ENCODE results near the gene NBPF3. TPM values are rescaled to one million over a fixed set of nuclear protein-coding genes. Genes with fewer than 3 reads are reported as not detected.
A peak's percentile ranks its signal among the peaks of the same experiment; 100 is the strongest.

Gene NBPF3
- total RNA-seq, 3 donors from 2014 or later, result 3.4 to 7.9 (median 6.4) TPM

- intact Hi-C loops (cut with DNase I, micrococcal nuclease), result no loop called here
- ATAC-seq, result no peak
- no peaks in the 10 kb centered on the region for H3K9me3 ChIP-seq
- H3K4me1 ChIP-seq (ENCODE audit: low read depth), result peaks cover 2% of the 10 kb centered on the region
- no peaks in the 10 kb centered on the region for H3K36me3 ChIP-seq (ENCODE audit: low read depth)
- H3K4me3 ChIP-seq, result no peak overlapping the region
- no peak for TF ChIP-seq CTCF (IDR thresholded peaks at IDR 0.05)
- DNase-seq, result no peak
Measured at GRCh38 chr1:21521717-21522060, 81.8 kb downstream of the NBPF3 start.

- Histone ChIP-seq H3K4me3 (no peak overlapping the region), H3K4me1 (ENCODE audit: low read depth) (no peaks in the 10 kb centered on the region), H3K9me3 (no peaks in the 10 kb centered on the region), H3K36me3 (ENCODE audit: low read depth) (no peaks in the 10 kb centered on the region)
- no peak for TF ChIP-seq CTCF (IDR thresholded peaks at IDR 0.05)
- peak; percentile 43 for ATAC-seq
- DNase-seq, result peak in 1 of 3 donors; percentile 12
- intact Hi-C loops (cut with DNase I, micrococcal nuclease), result no loop called here
Measured at GRCh38 chr1:21522525-21523038, 82.6 kb downstream of the NBPF3 start.

GRCh38 chr1:21523297-21523813, 83.4 kb downstream of the NBPF3 start:
- Histone ChIP-seq H3K9me3 (no peaks in the 10 kb centered on the region), H3K4me1 (ENCODE audit: low read depth) (no peaks in the 10 kb centered on the region), H3K36me3 (ENCODE audit: low read depth) (no peaks in the 10 kb centered on the region), H3K4me3 (no peak overlapping the region)
- DNase-seq (peak in 1 of 3 donors; percentile 45), ATAC-seq (peak; percentile 72)
- intact Hi-C loops (cut with DNase I, micrococcal nuclease), result no loop called here
- no peak for TF ChIP-seq CTCF (IDR thresholded peaks at IDR 0.05)

- H3K36me3 ChIP-seq (ENCODE audit: low read depth), result no peaks in the 10 kb centered on the region
- DNase-seq (no peak), ATAC-seq (no peak)
- no peak for TF ChIP-seq CTCF (IDR thresholded peaks at IDR 0.05)
- intact Hi-C loops (cut with DNase I, micrococcal nuclease), result no loop called here
- no peaks in the 10 kb centered on the region for H3K4me1 ChIP-seq (ENCODE audit: low read depth)
- H3K9me3 ChIP-seq, result no peaks in the 10 kb centered on the region
- no peak overlapping the region for H3K4me3 ChIP-seq
Measured at GRCh38 chr1:21524220-21524619, 84.3 kb downstream of the NBPF3 start.

GRCh38 chr1:21524686-21525339, 84.9 kb downstream of the NBPF3 start:
- Histone ChIP-seq H3K36me3 (ENCODE audit: low read depth) (no peaks in the 10 kb centered on the region), H3K9me3 (no peaks in the 10 kb centered on the region), H3K4me3 (no peak overlapping the region), H3K4me1 (ENCODE audit: low read depth) (no peaks in the 10 kb centered on the region)
- intact Hi-C loops (cut with DNase I, micrococcal nuclease), result no loop called here
- DNase-seq (no peak), ATAC-seq (no peak)
- no peak for TF ChIP-seq CTCF (IDR thresholded peaks at IDR 0.05)

All from mucosa of descending colon (tissue), 3 donors.